GM12878 (cell line): ENCODE measurements around the gene PRODH. TPM values are rescaled to one million over a fixed set of nuclear protein-coding genes. Genes with fewer than 3 reads are reported as not detected.

Source experiments
- ATAC-seq: fragments of 200-7000 bp; cut with Tn5 transposase; 3 replicates; pipeline ENCODE4 v1.9.1; 2020; ENCODE audit warnings: mild to moderate bottlenecking, moderate library complexity
- BruUV-seq: library from RNA; stranded (reverse); fragments of 400-500 nt; replicated peaks from 2 replicates; lab custom pipeline; 2021; lab: Mats Ljungman, UMichigan
- CTCF ChIA-PET: fragments of 300-600 bp; sonication (Branson Sonifier 250); formaldehyde crosslinking; extraction: SDS; loops from one replicate; lab custom pipeline; 2021; ENCODE audit warnings: inconsistent platforms; lab: Yijun Ruan, JAX
- POLR2A ChIA-PET: fragments of 350-600 bp; formaldehyde crosslinking; extraction: SDS; loops from one replicate; lab custom pipeline; 2021; ENCODE audit warnings: inconsistent platforms; lab: Charles Lee
- RAD21 ChIA-PET: fragments of 300-600 bp; sonication (Branson Sonifier 250); formaldehyde crosslinking; loops from one replicate; lab custom pipeline; 2023; ENCODE audit warnings: antibody characterized with exemption; ENCODE audit not compliant: unreplicated experiment; lab: Charles Lee
- SMC1A ChIA-PET: fragments of 300-600 bp; sonication (Branson Sonifier 250); formaldehyde crosslinking; loops from one replicate; lab custom pipeline; 2023; ENCODE audit not compliant: unreplicated experiment, uncharacterized antibody; lab: Charles Lee
- DNase-seq: peaks from one replicate; pipeline ENCODE4 v3.0.0-alpha.2; 2011; ENCODE audit warnings: low read depth, low spot score
- FAIRE-seq: peaks from 3 replicates; lab custom pipeline; 2011; peaks lifted over from hg19 to GRCh38; lab: Jason Lieb, UNC
- H2AFZ ChIP-seq: 2 replicates; pipeline ENCODE4 v1.6.0; 2011; ENCODE audit warnings: low read depth, low read length, control low read depth; ENCODE audit not compliant: control insufficient read depth
- H3K27ac ChIP-seq: 2 replicates; pipeline ENCODE4 v1.5.1; 2011; ENCODE audit warnings: control low read depth; ENCODE audit not compliant: control insufficient read depth, insufficient read depth
- H3K27me3 ChIP-seq, 2 experiments: replicated peaks in 1 of 2; 2 replicates each; pipeline versions ENCODE4 v1.6.0 to v1.6.1; 2011; ENCODE audit warnings: low read length in 1 of 2; ENCODE audit not compliant: control insufficient read depth in 2 of 2, insufficient read depth in 2 of 2
- H3K36me3 ChIP-seq, 2 experiments: 2 replicates each; pipeline ENCODE4 v1.5.1; 2011; ENCODE audit warnings: low read length in 1 of 2; ENCODE audit not compliant: control insufficient read depth in 2 of 2, insufficient read depth in 2 of 2
- H3K4me1 ChIP-seq: 2 replicates; pipeline ENCODE4 v1.6.1; 2011; ENCODE audit warnings: mild to moderate bottlenecking, low read length, moderate library complexity, mixed read lengths; ENCODE audit not compliant: control insufficient read depth, insufficient read depth
- H3K4me2 ChIP-seq: 2 replicates; pipeline ENCODE4 v1.6.0; 2011; ENCODE audit warnings: control low read depth; ENCODE audit not compliant: control insufficient read depth, insufficient read depth
- H3K4me3 ChIP-seq: fragments of 200-600 bp; sonication (generic); 2 replicates; pipeline ENCODE4 v1.5.1; 2016
- H3K79me2 ChIP-seq: 2 replicates; pipeline ENCODE4 v1.6.0; 2011; ENCODE audit warnings: low read length; ENCODE audit not compliant: control insufficient read depth, insufficient read depth
- H3K9ac ChIP-seq: 2 replicates; pipeline ENCODE4 v1.8.0; 2011; ENCODE audit warnings: low read length, control low read depth, mixed read lengths; ENCODE audit not compliant: control insufficient read depth, insufficient read depth
- H3K9me3 ChIP-seq: replicated peaks from 3 replicates; pipeline ENCODE4 v1.5.1; 2011; ENCODE audit warnings: mild to moderate bottlenecking, low read length; ENCODE audit not compliant: control insufficient read depth, insufficient read depth
- H4K20me1 ChIP-seq: 2 replicates; pipeline ENCODE4 v1.6.0; 2011; ENCODE audit not compliant: control insufficient read depth, insufficient read depth
- BRCA1 ChIP-seq: IDR thresholded peaks from 2 replicates; pipeline ENCODE4 v1.6.1; 2011; ENCODE audit warnings: low read depth, low read length, improper control_type of control experiment
- CREB1 ChIP-seq: IDR thresholded peaks from 2 replicates; pipeline ENCODE4 v1.6.1; 2012; ENCODE audit warnings: low read depth, mild to moderate bottlenecking, inconsistent platforms
- HSF1 ChIP-seq: fragments of 150-350 bp; IDR thresholded peaks from 2 replicates; pipeline ENCODE4 v1.6.1; 2014; ENCODE audit warnings: mild to moderate bottlenecking, low read depth, low read length
- IKZF2 ChIP-seq, 2 experiments: fragments of 450-650 bp; IDR thresholded peaks; 2 replicates each; pipeline ENCODE4 v1.6.1; 2017; ENCODE audit warnings: mild to moderate bottlenecking in 2 of 2, moderate library complexity in 2 of 2
- JUNB ChIP-seq: IDR thresholded peaks from 2 replicates; pipeline ENCODE4 v1.6.1; 2016; ENCODE audit warnings: antibody characterized with exemption, mild to moderate bottlenecking
- KAT2A ChIP-seq: conservative IDR thresholded peaks from 2 replicates; pipeline ENCODE4 v1.6.1; 2011; ENCODE audit warnings: low read depth, low read length; ENCODE audit not compliant: control insufficient read depth
- LARP7 ChIP-seq: fragments of 450-650 bp; IDR thresholded peaks from 2 replicates; pipeline ENCODE4 v1.6.1; 2017; ENCODE audit warnings: mild to moderate bottlenecking
- NFXL1 ChIP-seq: fragments of 450-650 bp; IDR thresholded peaks from 2 replicates; pipeline ENCODE4 v1.6.1; 2017; ENCODE audit warnings: antibody characterized with exemption, mild to moderate bottlenecking, borderline replicate concordance
- NR2F1 ChIP-seq: fragments of 450-650 bp; conservative IDR thresholded peaks from 2 replicates; pipeline ENCODE4 v1.6.1; 2017; ENCODE audit warnings: mild to moderate bottlenecking
- PML ChIP-seq: IDR thresholded peaks from 2 replicates; pipeline ENCODE4 v1.6.1; 2012; ENCODE audit warnings: low read length, inconsistent platforms
- RAD51 ChIP-seq: fragments of 450-650 bp; IDR thresholded peaks from 2 replicates; pipeline ENCODE4 v1.6.1; 2016; ENCODE audit warnings: moderate library complexity, mild to moderate bottlenecking, inconsistent platforms
- RB1 ChIP-seq: fragments of 450-650 bp; formaldehyde crosslinking; IDR thresholded peaks from 2 replicates; pipeline ENCODE4 v1.6.1; 2017; ENCODE audit warnings: mild to moderate bottlenecking, borderline replicate concordance
- RCOR1 ChIP-seq: conservative IDR thresholded peaks from 2 replicates; pipeline ENCODE4 v1.6.1; 2012; ENCODE audit warnings: low read depth, low read length, improper control_type of control experiment
- RUNX3 ChIP-seq: IDR thresholded peaks from 2 replicates; pipeline ENCODE4 v1.6.1; 2012; ENCODE audit warnings: low read length, inconsistent platforms
- TCF7 ChIP-seq: IDR thresholded peaks from 2 replicates; pipeline ENCODE4 v1.6.1; 2014; ENCODE audit warnings: antibody characterized with exemption, borderline replicate concordance
- ZNF274 ChIP-seq: IDR thresholded peaks from one replicate; pipeline ENCODE4 v1.8.0; 2011; ENCODE audit not compliant: insufficient read length, insufficient read depth
- WGBS: methylation state at CpG from one replicate; pipeline ENCODE4 v1.1.6; 2016; ENCODE audit warnings: low lambda C conversion rate; ENCODE audit not compliant: insufficient replicate concordance, insufficient coverage; ENCODE audit errors: missing lambda C conversion rate; 5-methylcytosine and 5-hydroxymethylcytosine counted together
- in situ Hi-C: fragments of 300-500 bp; cut with MboI; formaldehyde crosslinking; loops from 9 replicates; pipeline ENCODE4 v1.14.3; 2018; ENCODE audit warnings: mixed read lengths
- intact Hi-C: fragments of 100-400 bp; cut with micrococcal nuclease; formaldehyde crosslinking; loops from one replicate; pipeline ENCODE4 v1.14.2; 2022; ENCODE audit not compliant: unreplicated experiment
- polyA plus RNA-seq, 11 experiments: library from polyadenylated mRNA; depleted of rRNA in 4 of 11; unstranded in 6 of 11; stranded (reverse) in 5 of 11; fragments of >200 nt; fragmentation: Nextera tagmentation in 4 of 11; fragmentation: Illumina TruSeq in 1 of 11; extraction: Ambion mirVana in 4 of 11; extraction: Trizol in 1 of 11; gene quantifications; 1 replicate in 1 of 11; 2 replicates in 10 of 11; pipeline versions ENCODE4 v1.2.1 to v1.2.3, GENCODE V29; 2011 to 2016; ENCODE audit warnings: inconsistent platforms in 2 of 11, missing spikeins in 2 of 11, low read depth in 1 of 11
- total RNA-seq, 4 experiments: library from RNA; depleted of rRNA in 3 of 4; stranded (reverse); fragments of >200 nt in 3 of 4; fragmentation: Illumina TruSeq in 1 of 4; extraction: Trizol in 1 of 4; gene quantifications; 2 replicates each; pipeline versions ENCODE4 v1.2.1 to v1.2.3, GENCODE V29; 2013 to 2021
- TF ChIP-seq, protein P1 (sequence below), 3 experiments: IDR thresholded peaks in 2 of 3; conservative IDR thresholded peaks in 1 of 3; 2 replicates each; pipeline ENCODE4 v1.5.1; 2011; ENCODE audit warnings: low read depth in 3 of 3, low read length in 3 of 3, mild to moderate bottlenecking in 3 of 3, control low read depth in 2 of 3, moderate library complexity in 2 of 3, inconsistent platforms in 1 of 3, mixed read lengths in 1 of 3; ENCODE audit not compliant: control insufficient read depth in 2 of 3, insufficient read depth in 1 of 3; ENCODE audit errors: extremely low read depth in 1 of 3
- TF ChIP-seq, protein P2 (sequence below): fragments of 450-650 bp; IDR thresholded peaks from 2 replicates; pipeline ENCODE4 v1.6.1; 2016; ENCODE audit warnings: mild to moderate bottlenecking, moderate library complexity, borderline replicate concordance

PRODH gene
- total and polyA plus RNA-seq, 10 of the 15 experiments (the other 5 are each of a cell fraction or from before 2014, with no cell fraction given) = 0.03 to 0.10 (median 0.07) TPM; not detected in 6

DNA sequence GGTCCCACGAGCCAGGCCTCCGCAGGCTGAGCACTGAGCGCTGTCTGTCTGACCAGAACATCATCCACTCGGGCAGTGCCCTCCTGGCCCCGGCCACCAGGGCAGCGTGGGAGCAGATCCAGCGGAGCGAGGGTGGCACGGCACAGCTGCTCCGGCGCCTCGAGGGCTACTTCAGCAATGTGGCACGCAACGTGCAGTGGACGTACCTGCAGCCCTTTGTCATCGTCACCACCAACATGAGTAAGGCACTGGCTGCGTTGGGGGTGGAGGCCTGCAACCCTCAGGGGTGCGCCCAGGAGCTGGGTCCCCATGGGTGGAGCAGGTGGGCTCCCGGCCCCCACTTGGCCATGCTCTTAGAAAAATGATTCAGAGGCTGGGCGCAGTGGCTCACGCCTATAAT lies 49.7 kb upstream of the PRODH start:
- intact Hi-C loops (no loop called here), in situ Hi-C loops (no loop called here)
- 66% methylated on average over 21 of the region's 21 CpGs for WGBS
- H3K9ac ChIP-seq = no peak overlapping the region
- FAIRE-seq (no peak), ATAC-seq (no peak), DNase-seq (no peak)
- CTCF ChIA-PET = no interaction called here
- no peak overlapping the region for H3K27ac ChIP-seq
- no peaks in the 10 kb centered on the region; the same call in 2 of the 3 replicates for H3K9me3 ChIP-seq
- RAD21 ChIA-PET = no interaction called here
- no peaks in the 10 kb centered on the region for H3K27me3 ChIP-seq
- H3K36me3 ChIP-seq = no peaks in the 10 kb centered on the region
- TF ChIP-seq, protein P1, sequence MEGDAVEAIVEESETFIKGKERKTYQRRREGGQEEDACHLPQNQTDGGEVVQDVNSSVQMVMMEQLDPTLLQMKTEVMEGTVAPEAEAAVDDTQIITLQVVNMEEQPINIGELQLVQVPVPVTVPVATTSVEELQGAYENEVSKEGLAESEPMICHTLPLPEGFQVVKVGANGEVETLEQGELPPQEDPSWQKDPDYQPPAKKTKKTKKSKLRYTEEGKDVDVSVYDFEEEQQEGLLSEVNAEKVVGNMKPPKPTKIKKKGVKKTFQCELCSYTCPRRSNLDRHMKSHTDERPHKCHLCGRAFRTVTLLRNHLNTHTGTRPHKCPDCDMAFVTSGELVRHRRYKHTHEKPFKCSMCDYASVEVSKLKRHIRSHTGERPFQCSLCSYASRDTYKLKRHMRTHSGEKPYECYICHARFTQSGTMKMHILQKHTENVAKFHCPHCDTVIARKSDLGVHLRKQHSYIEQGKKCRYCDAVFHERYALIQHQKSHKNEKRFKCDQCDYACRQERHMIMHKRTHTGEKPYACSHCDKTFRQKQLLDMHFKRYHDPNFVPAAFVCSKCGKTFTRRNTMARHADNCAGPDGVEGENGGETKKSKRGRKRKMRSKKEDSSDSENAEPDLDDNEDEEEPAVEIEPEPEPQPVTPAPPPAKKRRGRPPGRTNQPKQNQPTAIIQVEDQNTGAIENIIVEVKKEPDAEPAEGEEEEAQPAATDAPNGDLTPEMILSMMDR (IDR thresholded peaks at IDR 0.05 in 2 of 3, conservative IDR thresholded peaks at IDR 0.05 in 1 of 3; ENCODE audit: control insufficient read depth in 2 of 3, extremely low read depth in 1 of 3, insufficient read depth in 1 of 3, low read depth in 3 of 3, low read length in 3 of 3) = no peak
- TF ChIP-seq CREB1 (no peak), NFXL1 (no peak), IKZF2 (IDR thresholded peaks at IDR 0.05) (no peak), ZNF274 (no peak), LARP7 (no peak), PML (no peak), RCOR1 (no peak), KAT2A (no peak), RB1 (no peak), TCF7 (no peak), HSF1 (no peak), RAD51 (no peak), RUNX3 (no peak), JUNB (no peak), BRCA1 (no peak), NR2F1 (no peak)
- TF ChIP-seq, protein P2, sequence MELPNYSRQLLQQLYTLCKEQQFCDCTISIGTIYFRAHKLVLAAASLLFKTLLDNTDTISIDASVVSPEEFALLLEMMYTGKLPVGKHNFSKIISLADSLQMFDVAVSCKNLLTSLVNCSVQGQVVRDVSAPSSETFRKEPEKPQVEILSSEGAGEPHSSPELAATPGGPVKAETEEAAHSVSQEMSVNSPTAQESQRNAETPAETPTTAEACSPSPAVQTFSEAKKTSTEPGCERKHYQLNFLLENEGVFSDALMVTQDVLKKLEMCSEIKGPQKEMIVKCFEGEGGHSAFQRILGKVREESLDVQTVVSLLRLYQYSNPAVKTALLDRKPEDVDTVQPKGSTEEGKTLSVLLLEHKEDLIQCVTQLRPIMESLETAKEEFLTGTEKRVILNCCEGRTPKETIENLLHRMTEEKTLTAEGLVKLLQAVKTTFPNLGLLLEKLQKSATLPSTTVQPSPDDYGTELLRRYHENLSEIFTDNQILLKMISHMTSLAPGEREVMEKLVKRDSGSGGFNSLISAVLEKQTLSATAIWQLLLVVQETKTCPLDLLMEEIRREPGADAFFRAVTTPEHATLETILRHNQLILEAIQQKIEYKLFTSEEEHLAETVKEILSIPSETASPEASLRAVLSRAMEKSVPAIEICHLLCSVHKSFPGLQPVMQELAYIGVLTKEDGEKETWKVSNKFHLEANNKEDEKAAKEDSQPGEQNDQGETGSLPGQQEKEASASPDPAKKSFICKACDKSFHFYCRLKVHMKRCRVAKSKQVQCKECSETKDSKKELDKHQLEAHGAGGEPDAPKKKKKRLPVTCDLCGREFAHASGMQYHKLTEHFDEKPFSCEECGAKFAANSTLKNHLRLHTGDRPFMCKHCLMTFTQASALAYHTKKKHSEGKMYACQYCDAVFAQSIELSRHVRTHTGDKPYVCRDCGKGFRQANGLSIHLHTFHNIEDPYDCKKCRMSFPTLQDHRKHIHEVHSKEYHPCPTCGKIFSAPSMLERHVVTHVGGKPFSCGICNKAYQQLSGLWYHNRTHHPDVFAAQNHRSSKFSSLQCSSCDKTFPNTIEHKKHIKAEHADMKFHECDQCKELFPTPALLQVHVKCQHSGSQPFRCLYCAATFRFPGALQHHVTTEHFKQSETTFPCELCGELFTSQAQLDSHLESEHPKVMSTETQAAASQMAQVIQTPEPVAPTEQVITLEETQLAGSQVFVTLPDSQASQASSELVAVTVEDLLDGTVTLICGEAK = no peak
- H3K4me2 ChIP-seq = no peak overlapping the region
- BruUV-seq = no TSS peak
- POLR2A ChIA-PET = interaction anchor here (0.7 kb wide), 1 partner anchor 19 kb away, joined by 3 read pairs; no protein-coding TSS in a partner anchor
- no peaks in the 10 kb centered on the region for H3K4me1 ChIP-seq
- no peak overlapping the region for H2AFZ ChIP-seq
- SMC1A ChIA-PET = no interaction called here
- H4K20me1 ChIP-seq = no peaks in the 10 kb centered on the region
- no peak overlapping the region for H3K4me3 ChIP-seq
- no peaks in the 10 kb centered on the region for H3K79me2 ChIP-seq
